GM19438 (cell line): ENCODE results near the gene ANKRD1.
"Not testable (repeated sequence)": the region's sequence is repeated elsewhere in the genome, so short reads cannot be mapped to it uniquely, and the experiment has no call there.

Experiments used
- ATAC-seq: cut with Tn5 transposase; IDR thresholded peaks from one replicate; pipeline ENCODE4 v1.9.1; 2021; ENCODE audit warnings: low read depth; ENCODE audit not compliant: unreplicated experiment

Gene ANKRD1

GRCh38 chr10:90920986-90921666 lies at the start of gene ANKRD1:
Gene ANKRD1, minus strand, starts transcription at chr10:90921087. Its CDS starts 60 bp downstream, at chr10:90921027.
- ATAC-seq = no peak

GRCh38 chr10:90969947-90970673 lies 49.2 kb upstream of the ANKRD1 start:
- no peak for ATAC-seq

- ATAC-seq = no peak
These were observed 48.2 kb upstream of the ANKRD1 start for GRCh38 chr10:90969121-90969534.

DNA sequence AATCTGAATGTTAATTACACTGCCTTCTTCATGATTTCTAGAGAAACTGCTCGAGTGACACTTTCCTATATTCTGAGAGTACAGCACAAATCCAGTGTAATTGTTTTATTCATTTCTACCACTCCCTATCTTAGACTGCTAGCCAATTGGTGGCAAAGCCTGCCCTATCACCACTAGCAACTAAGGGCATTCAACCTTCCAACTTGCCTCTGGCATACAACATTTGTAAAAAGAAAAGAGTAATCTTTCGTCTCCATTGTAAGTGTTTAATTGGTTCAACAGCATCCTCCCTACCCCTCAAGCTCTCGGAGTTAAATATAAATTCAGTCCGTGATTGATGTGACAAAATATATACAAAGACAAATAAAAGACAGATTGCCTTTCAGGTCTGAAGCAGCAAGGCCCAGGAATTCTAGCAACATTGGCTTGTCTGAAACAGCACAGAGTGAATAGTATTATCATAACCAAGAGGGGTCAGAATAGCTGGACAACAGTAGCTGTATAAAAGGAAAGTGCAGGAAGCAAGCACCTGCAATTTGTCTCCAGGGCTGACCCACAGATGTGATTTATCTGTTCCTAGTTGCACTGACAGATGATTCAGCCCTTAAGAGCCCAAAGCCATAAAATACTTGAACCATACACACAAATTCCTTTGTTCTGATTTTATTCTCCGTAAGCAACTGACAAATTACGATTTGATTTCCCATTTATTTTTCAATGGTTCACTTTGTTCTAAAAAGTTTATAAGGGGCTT lies 47.6 kb upstream of the ANKRD1 start:
- ATAC-seq = no peak

GRCh38 chr10:90967865-90968264 lies 47.0 kb upstream of the ANKRD1 start:
- no peak for ATAC-seq

DNA sequence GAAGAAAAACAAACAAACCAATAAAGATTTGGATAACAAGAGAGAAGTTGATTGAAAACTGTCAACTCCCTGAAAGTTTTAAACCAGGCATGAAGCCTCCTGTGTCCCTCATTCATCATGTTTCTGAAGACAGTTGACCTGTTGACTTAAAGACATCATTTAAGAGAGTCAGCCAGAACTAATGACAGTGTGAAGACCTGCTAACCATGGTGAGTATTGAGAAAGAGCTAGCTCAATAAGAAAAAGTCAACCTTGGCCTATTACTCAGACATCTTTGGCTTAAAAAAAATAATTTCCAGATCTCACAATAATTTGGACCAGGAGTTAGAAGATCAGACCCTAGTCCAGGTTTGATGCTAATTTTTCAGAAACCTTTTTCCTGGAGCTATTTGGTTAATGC lies 45.3 kb upstream of the ANKRD1 start:
- ATAC-seq = no peak

DNA sequence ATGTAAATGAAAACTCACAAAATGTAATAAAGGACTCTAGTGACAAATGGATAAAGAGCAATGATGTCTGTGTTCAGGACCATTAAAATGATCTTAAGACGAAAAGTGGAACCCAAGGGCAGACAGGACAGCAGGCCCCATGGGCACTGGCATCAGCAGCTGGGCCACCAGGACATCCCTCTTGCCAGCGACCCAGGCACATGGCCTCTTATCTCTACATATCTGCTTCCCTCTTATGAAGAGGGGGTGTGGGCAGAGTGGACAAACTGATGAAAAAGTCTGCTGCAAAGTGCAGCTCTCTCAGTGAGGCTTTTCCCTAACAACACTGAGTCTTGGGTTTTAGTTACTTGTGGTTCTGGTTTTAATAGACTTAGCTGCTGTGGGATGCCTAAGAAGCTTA lies 44.8 kb upstream of the ANKRD1 start:
- no peak for ATAC-seq

- no peak for ATAC-seq
These were observed 44.0 kb upstream of the ANKRD1 start for GRCh38 chr10:90964781-90965465.

DNA sequence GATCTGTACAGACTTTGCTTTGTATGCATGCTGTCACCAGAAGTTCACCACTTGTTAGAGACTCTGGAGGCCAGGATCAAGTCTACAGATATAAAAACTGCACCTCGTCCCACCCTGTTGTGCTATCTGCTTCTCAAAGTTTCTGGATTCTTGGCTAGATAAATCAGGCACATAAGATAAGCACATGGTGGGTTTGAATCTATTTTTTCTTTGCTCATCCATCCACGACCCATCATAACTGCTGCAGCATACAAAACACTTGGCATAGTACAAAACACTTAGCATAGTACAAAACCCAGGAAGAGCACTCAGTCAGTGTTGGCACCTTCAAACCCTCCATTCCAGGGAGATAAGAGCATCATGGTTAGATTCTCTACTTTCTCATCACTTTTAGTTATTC lies 42.4 kb upstream of the ANKRD1 start:
- no peak for ATAC-seq

- no peak for ATAC-seq
These were observed 39.5 kb upstream of the ANKRD1 start for GRCh38 chr10:90960355-90960814.

- no peak for ATAC-seq
These were observed 38.9 kb upstream of the ANKRD1 start for GRCh38 chr10:90959826-90960225.

- ATAC-seq = no peak
These were observed 37.9 kb upstream of the ANKRD1 start for GRCh38 chr10:90958781-90959180.

GRCh38 chr10:90947030-90947960 lies 26.4 kb upstream of the ANKRD1 start:
- ATAC-seq = peak; percentile 94

- ATAC-seq = no peak
These were observed 24.7 kb upstream of the ANKRD1 start for GRCh38 chr10:90945491-90946070.

DNA sequence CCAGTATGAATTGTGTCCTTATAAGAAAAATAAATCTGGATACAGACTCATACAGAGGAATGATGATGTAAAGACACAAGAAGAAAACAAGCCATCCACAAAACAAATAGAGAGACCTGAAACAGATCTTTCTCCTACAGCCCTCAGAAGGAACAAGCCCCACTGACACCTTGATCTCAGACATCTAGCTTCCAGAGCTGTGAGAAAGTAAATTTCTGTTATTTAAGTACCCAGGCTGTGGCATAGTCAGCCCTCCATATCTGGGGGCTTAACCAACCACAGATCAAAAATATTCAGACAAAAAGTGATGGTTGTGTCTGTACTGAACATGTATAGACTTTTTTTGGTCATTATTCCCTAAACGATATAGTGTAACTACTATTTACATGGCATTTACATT lies 23.9 kb upstream of the ANKRD1 start:
- no peak for ATAC-seq

- not testable (repeated sequence) for ATAC-seq
These were observed 22.1 kb upstream of the ANKRD1 start for GRCh38 chr10:90942980-90943379.

DNA sequence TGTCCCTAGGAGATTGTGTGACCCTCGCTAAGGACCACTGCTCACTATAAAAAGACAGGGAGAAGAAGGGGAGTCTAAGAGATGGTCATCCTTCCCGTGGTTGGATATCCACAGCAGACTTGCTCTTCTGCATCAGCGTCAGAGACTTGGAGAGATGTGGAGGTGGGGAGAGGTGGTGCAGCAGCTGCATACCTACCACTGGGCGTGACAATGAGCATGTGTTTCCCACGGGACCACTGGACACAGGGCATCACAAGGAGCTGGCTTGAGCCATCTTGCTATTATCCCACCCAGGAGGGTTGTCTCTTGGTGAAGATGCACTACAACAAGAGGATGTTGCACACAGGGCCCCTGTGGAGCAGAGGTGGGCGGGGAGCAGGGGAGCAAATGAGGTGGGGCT lies 18.8 kb upstream of the ANKRD1 start:
- ATAC-seq = no peak

GRCh38 chr10:90939116-90939515 lies 18.2 kb upstream of the ANKRD1 start:
- no peak for ATAC-seq

DNA sequence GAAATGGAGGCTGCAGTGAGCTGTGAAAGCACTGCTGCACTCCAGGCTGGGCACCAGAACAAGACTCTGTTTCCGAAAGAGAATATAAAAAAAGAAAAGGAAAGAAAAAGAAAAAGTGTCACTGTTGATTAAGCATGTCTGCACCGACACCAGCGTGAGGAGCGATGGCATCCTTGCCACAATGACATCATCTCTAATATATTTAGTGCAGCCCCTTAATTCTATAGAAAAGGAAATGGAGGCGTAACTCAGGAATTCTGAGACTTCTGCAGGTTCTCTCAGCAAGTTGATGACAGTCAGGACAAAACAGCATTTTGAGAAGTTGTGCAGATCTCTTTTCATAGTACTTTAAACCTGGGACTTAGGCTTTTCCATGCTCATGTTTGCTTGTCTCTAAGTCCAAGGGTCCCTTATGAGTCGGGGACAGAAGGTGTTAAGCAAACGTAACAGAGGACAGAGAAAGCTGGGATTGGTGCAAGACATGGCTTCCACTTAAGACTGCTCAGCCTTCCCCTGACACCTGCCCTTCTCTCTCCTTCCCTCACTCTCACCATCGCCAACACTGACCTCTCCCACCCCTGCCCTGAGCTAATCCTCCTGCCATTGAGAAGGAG lies 16.9 kb upstream of the ANKRD1 start:
- ATAC-seq = no peak
